Neural progenitor cell (in vitro differentiated cells): ENCODE measurements around the gene UFC1. TPM values are rescaled to one million over a fixed set of nuclear protein-coding genes. Genes with fewer than 3 reads are reported as not detected.

Experiments used
- DNase-seq: peaks from one replicate; pipeline ENCODE4 v3.0.0-alpha.2; 2016; ENCODE audit warnings: low spot score
- H2AFZ ChIP-seq: fragments of 200-600 bp; sonication (generic); replicated peaks from 2 replicates; pipeline ENCODE4 v1.6.1; 2016; ENCODE audit warnings: antibody characterized with exemption
- H3F3A ChIP-seq: fragments of 200-600 bp; sonication (generic); 2 replicates; pipeline ENCODE4 v1.6.1; 2016; ENCODE audit warnings: antibody characterized with exemption, low read depth
- H3K27ac ChIP-seq: fragments of 200-600 bp; sonication (generic); 2 replicates; pipeline ENCODE4 v1.5.1; 2016; ENCODE audit warnings: mild to moderate bottlenecking
- H3K27me3 ChIP-seq: fragments of 200-600 bp; sonication (generic); 2 replicates; pipeline ENCODE4 v1.6.1; 2016; ENCODE audit warnings: mild to moderate bottlenecking, moderate library complexity
- H3K36me3 ChIP-seq: fragments of 200-600 bp; sonication (generic); 2 replicates; pipeline ENCODE4 v1.5.1; 2016
- H3K4me1 ChIP-seq: fragments of 200-600 bp; sonication (generic); 2 replicates; pipeline ENCODE4 v1.6.1; 2016; ENCODE audit warnings: mixed run types
- H3K4me2 ChIP-seq: fragments of 200-600 bp; sonication (generic); 2 replicates; pipeline ENCODE4 v1.6.1; 2016
- H3K4me3 ChIP-seq: fragments of 200-600 bp; sonication (generic); 2 replicates; pipeline ENCODE4 v1.5.1; 2016
- H3K79me2 ChIP-seq: fragments of 200-600 bp; sonication (generic); 2 replicates; pipeline ENCODE4 v1.6.1; 2016; ENCODE audit warnings: low read depth
- H3K9ac ChIP-seq: fragments of 200-600 bp; sonication (generic); 2 replicates; pipeline ENCODE4 v1.6.1; 2016
- H3K9me3 ChIP-seq: fragments of 200-600 bp; sonication (generic); 2 replicates; pipeline ENCODE4 v1.5.1; 2016; ENCODE audit warnings: low read depth
- H4K20me1 ChIP-seq: fragments of 200-600 bp; sonication (generic); 2 replicates; pipeline ENCODE4 v1.6.1; 2016; ENCODE audit warnings: low read depth
- H3K27ac Mint-ChIP-seq: 3 replicates; pipeline ENCODE4 v1.8.0; 2021; ENCODE audit warnings: mixed read lengths
- H3K27me3 Mint-ChIP-seq: 2 replicates; pipeline ENCODE4 v1.8.0; 2022; ENCODE audit warnings: low read depth, mild to moderate bottlenecking, inconsistent platforms, moderate library complexity, mixed read lengths; ENCODE audit not compliant: insufficient read depth
- H3K36me3 Mint-ChIP-seq: 3 replicates; pipeline ENCODE4 v1.8.0; 2021; ENCODE audit warnings: mixed read lengths
- H3K4me1 Mint-ChIP-seq: 3 replicates; pipeline ENCODE4 v1.8.0; 2021; ENCODE audit warnings: mixed read lengths
- H3K4me3 Mint-ChIP-seq: 3 replicates; pipeline ENCODE4 v1.8.0; 2021; ENCODE audit warnings: mild to moderate bottlenecking, moderate library complexity, mixed read lengths
- H3K9me3 Mint-ChIP-seq: 3 replicates; pipeline ENCODE4 v1.8.0; 2020; ENCODE audit warnings: mixed read lengths
- EZH2 ChIP-seq: fragments of 200-600 bp; sonication (generic); IDR thresholded peaks from 2 replicates; pipeline ENCODE4 v1.6.1; 2017; ENCODE audit warnings: antibody characterized with exemption, mild to moderate bottlenecking, moderate library complexity
- EZH2phosphoT487 ChIP-seq: fragments of 200-600 bp; sonication (generic); IDR thresholded peaks from 2 replicates; pipeline ENCODE4 v1.6.1; 2017; ENCODE audit warnings: antibody characterized with exemption
- total RNA-seq: library from RNA; depleted of rRNA; stranded (reverse); fragments of >200 nt; gene quantifications from 2 replicates; pipeline ENCODE4 v1.2.3, GENCODE V29; 2015; ENCODE audit warnings: low replicate concordance
- TF ChIP-seq, protein P1 (sequence below): fragments of 200-600 bp; sonication (generic); IDR thresholded peaks from 2 replicates; pipeline ENCODE4 v1.5.1; 2017; ENCODE audit warnings: antibody characterized with exemption, mild to moderate bottlenecking

The UFC1 gene
- total RNA-seq, 1 donor from 2014 or later = 114 TPM

GRCh38 chr1:161185732-161186311 lies 32.0 kb downstream of the UFC1 start:
- no peaks in the 10 kb centered on the region for H3K9me3 Mint-ChIP-seq
- Histone ChIP-seq H3K4me1 (no peaks in the 10 kb centered on the region), H4K20me1 (no peaks in the 10 kb centered on the region), H3K4me2 (no peak overlapping the region), H3K36me3 (no peaks in the 10 kb centered on the region), H3F3A (no peaks in the 10 kb centered on the region), H3K4me3 (no peak overlapping the region), H3K27me3 (no peaks in the 10 kb centered on the region), H3K79me2 (no peaks in the 10 kb centered on the region), H3K9ac (no peak overlapping the region), H3K9me3 (no peaks in the 10 kb centered on the region), H3K27ac (no peak overlapping the region), H2AFZ (no peak overlapping the region)
- no peak overlapping the region for H3K4me3 Mint-ChIP-seq
- peaks cover 3% of the 10 kb centered on the region for H3K4me1 Mint-ChIP-seq
- H3K27me3 Mint-ChIP-seq = peaks cover 14% of the 10 kb centered on the region
- TF ChIP-seq EZH2phosphoT487 (no peak), EZH2 (no peak)
- TF ChIP-seq, protein P1, sequence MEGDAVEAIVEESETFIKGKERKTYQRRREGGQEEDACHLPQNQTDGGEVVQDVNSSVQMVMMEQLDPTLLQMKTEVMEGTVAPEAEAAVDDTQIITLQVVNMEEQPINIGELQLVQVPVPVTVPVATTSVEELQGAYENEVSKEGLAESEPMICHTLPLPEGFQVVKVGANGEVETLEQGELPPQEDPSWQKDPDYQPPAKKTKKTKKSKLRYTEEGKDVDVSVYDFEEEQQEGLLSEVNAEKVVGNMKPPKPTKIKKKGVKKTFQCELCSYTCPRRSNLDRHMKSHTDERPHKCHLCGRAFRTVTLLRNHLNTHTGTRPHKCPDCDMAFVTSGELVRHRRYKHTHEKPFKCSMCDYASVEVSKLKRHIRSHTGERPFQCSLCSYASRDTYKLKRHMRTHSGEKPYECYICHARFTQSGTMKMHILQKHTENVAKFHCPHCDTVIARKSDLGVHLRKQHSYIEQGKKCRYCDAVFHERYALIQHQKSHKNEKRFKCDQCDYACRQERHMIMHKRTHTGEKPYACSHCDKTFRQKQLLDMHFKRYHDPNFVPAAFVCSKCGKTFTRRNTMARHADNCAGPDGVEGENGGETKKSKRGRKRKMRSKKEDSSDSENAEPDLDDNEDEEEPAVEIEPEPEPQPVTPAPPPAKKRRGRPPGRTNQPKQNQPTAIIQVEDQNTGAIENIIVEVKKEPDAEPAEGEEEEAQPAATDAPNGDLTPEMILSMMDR = no peak
- no peaks in the 10 kb centered on the region for H3K36me3 Mint-ChIP-seq
- no peak overlapping the region for H3K27ac Mint-ChIP-seq
- DNase-seq = no peak

GRCh38 chr1:161187311-161187710 lies 33.5 kb downstream of the UFC1 start:
- TF ChIP-seq EZH2phosphoT487 = no peak
- TF ChIP-seq, protein P1 = no peak
- peaks cover 19% of the 10 kb centered on the region for H3K27me3 Mint-ChIP-seq
- H4K20me1 ChIP-seq = no peaks in the 10 kb centered on the region
- no peak overlapping the region for H3K27ac Mint-ChIP-seq
- H3K4me1 Mint-ChIP-seq = peaks cover 7% of the 10 kb centered on the region
- H3F3A ChIP-seq = no peaks in the 10 kb centered on the region
- H3K9me3 Mint-ChIP-seq = no peaks in the 10 kb centered on the region
- H3K27me3 ChIP-seq = no peaks in the 10 kb centered on the region
- no peaks in the 10 kb centered on the region for H3K79me2 ChIP-seq
- H3K27ac ChIP-seq = no peak overlapping the region
- H3K9ac ChIP-seq = no peak overlapping the region
- H2AFZ ChIP-seq = no peak overlapping the region
- H3K4me3 ChIP-seq = no peak overlapping the region
- H3K9me3 ChIP-seq = no peaks in the 10 kb centered on the region
- no peaks in the 10 kb centered on the region for H3K36me3 Mint-ChIP-seq
- H3K4me1 ChIP-seq = no peaks in the 10 kb centered on the region
- no peak overlapping the region for H3K4me2 ChIP-seq
- H3K36me3 ChIP-seq = no peaks in the 10 kb centered on the region
- no peak overlapping the region for H3K4me3 Mint-ChIP-seq
- no peak for DNase-seq

DNA sequence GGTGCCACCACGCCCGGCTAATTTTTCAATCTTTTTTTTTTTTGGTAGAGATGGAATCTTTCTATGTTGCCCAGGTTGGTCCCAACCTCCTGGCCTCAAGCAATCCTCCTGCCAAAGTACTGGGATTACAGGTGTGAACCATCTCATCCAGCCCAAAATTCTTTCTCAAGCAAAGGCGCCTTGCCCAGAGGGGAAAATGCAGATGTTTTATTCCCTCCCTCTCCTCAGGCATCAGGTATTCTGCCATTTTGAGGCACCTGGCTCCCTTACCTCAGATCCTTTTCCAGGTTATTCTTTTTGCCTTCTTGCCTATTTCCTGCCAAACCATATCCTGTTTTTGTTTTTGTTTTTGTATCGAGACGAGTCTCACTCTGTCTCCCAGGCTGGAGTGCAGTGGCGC lies 34.6 kb downstream of the UFC1 start:
- Histone ChIP-seq H3K4me1 (no peaks in the 10 kb centered on the region), H3K27me3 (no peaks in the 10 kb centered on the region), H3K9me3 (no peaks in the 10 kb centered on the region), H3F3A (no peaks in the 10 kb centered on the region), H3K4me3 (no peak overlapping the region), H3K36me3 (no peaks in the 10 kb centered on the region), H3K27ac (no peak overlapping the region), H3K9ac (no peak overlapping the region), H2AFZ (no peak overlapping the region), H4K20me1 (no peaks in the 10 kb centered on the region), H3K79me2 (no peaks in the 10 kb centered on the region), H3K4me2 (no peak overlapping the region)
- H3K36me3 Mint-ChIP-seq = no peaks in the 10 kb centered on the region
- TF ChIP-seq EZH2phosphoT487 (no peak), EZH2 (no peak)
- TF ChIP-seq, protein P1 = no peak
- H3K4me3 Mint-ChIP-seq = no peak overlapping the region
- H3K27me3 Mint-ChIP-seq = peaks cover 19% of the 10 kb centered on the region
- H3K9me3 Mint-ChIP-seq = no peaks in the 10 kb centered on the region
- H3K4me1 Mint-ChIP-seq = peaks cover 13% of the 10 kb centered on the region
- no peak for DNase-seq
- H3K27ac Mint-ChIP-seq = no peak overlapping the region
